DOHH2 (cell line): ENCODE data around the gene RAMACL.
A peak's percentile ranks its signal among the peaks of the same experiment; 100 is the strongest.

Source experiments
- H3F3A ChIP-seq: fragments of 200-600 bp; sonication (generic), shearing (Covaris generic); 2 replicates; pipeline ENCODE4 v1.6.0; 2016; ENCODE audit warnings: antibody characterized with exemption, mild to moderate bottlenecking; ENCODE audit not compliant: control insufficient read depth, insufficient read depth
- H3K27ac ChIP-seq: fragments of 200-600 bp; sonication (generic); 2 replicates; pipeline ENCODE4 v1.5.1; 2014; ENCODE audit warnings: low read depth, mild to moderate bottlenecking, low read length, moderate library complexity
- H3K27me3 ChIP-seq: fragments of 200-600 bp; sonication (generic); 2 replicates; pipeline ENCODE4 v1.6.1; 2014; ENCODE audit warnings: mild to moderate bottlenecking, low read length, mixed read lengths; ENCODE audit not compliant: control insufficient read depth
- H3K36me3 ChIP-seq: fragments of 200-600 bp; sonication (generic); 2 replicates; pipeline ENCODE4 v1.6.1; 2014; ENCODE audit warnings: mild to moderate bottlenecking, low read length, moderate library complexity, mixed read lengths; ENCODE audit not compliant: control insufficient read depth
- H3K4me1 ChIP-seq: fragments of 200-600 bp; sonication (generic); 2 replicates; pipeline ENCODE4 v1.6.1; 2014; ENCODE audit warnings: mild to moderate bottlenecking, low read length, mixed read lengths; ENCODE audit not compliant: control insufficient read depth
- H3K4me2 ChIP-seq: fragments of 200-600 bp; sonication (generic); 2 replicates; pipeline ENCODE4 v1.6.0; 2014; ENCODE audit warnings: mild to moderate bottlenecking, low read length, moderate library complexity
- H3K4me3 ChIP-seq: fragments of 200-600 bp; sonication (generic); 2 replicates; pipeline ENCODE4 v1.5.1; 2014; ENCODE audit warnings: mild to moderate bottlenecking, low read length, mixed read lengths
- H3K79me2 ChIP-seq: fragments of 200-600 bp; sonication (generic); 2 replicates; pipeline ENCODE4 v1.6.1; 2014; ENCODE audit warnings: mild to moderate bottlenecking, low read length, mixed read lengths; ENCODE audit not compliant: control insufficient read depth
- H3K9me2 ChIP-seq: fragments of 200-600 bp; sonication (generic); replicated peaks from 2 replicates; pipeline ENCODE4 v1.6.1; 2014; ENCODE audit warnings: mild to moderate bottlenecking, low read length, mixed read lengths; ENCODE audit not compliant: control insufficient read depth
- H3K9me3 ChIP-seq: fragments of 200-600 bp; sonication (generic); 2 replicates; pipeline ENCODE4 v1.6.1; 2014; ENCODE audit warnings: antibody characterized with exemption, low read length, mixed read lengths; ENCODE audit not compliant: control insufficient read depth, insufficient read depth
- H4K20me1 ChIP-seq: fragments of 200-600 bp; sonication (generic); 2 replicates; pipeline ENCODE4 v1.6.0; 2014; ENCODE audit warnings: low read depth, mild to moderate bottlenecking, antibody characterized with exemption, low read length, moderate library complexity; ENCODE audit not compliant: control insufficient read depth, insufficient read depth
- EZH2phosphoT487 ChIP-seq: fragments of 200-600 bp; sonication (generic); IDR thresholded peaks from 2 replicates; pipeline ENCODE4 v1.6.1; 2017; ENCODE audit warnings: borderline replicate concordance, mild to moderate bottlenecking, antibody characterized with exemption, low read length, moderate library complexity, mixed read lengths
- TF ChIP-seq, protein P1 (sequence below): fragments of 200-600 bp; sonication (generic); IDR thresholded peaks from one replicate; pipeline ENCODE4 v1.5.1; 2014; ENCODE audit warnings: antibody characterized with exemption, mild to moderate bottlenecking, low read depth, low read length; ENCODE audit not compliant: poor library complexity, severe bottlenecking

Gene RAMACL

DNA sequence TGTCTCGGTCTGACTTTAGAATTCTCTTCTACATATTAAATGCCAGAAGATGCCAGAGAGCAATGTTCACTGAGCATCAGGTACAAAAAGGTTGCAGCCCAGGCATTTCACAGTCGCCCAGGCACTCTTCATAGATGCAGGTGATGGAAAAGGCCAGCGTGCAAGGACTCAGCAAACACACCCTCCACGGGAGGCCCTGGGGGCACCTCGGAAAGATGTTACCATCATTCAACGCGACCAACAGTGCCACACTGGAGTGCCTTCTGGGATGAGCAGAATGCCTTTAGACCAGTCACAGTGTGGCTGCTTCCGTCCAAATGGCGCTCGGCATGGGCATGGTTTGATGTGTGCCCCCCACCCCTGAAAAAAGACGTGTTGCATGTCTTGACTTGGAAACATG lies 4.5 kb upstream of the RAMACL start:
- Histone ChIP-seq H3F3A (peaks cover 26% of the 10 kb centered on the region), H3K27ac (no peak overlapping the region), H3K4me3 (no peak overlapping the region), H3K9me3 (no peaks in the 10 kb centered on the region), H4K20me1 (no peaks in the 10 kb centered on the region), H3K4me1 (peaks cover 40% of the 10 kb centered on the region), H3K27me3 (no peaks in the 10 kb centered on the region), H3K9me2 (no peaks in the 10 kb centered on the region), H3K4me2 (no peak overlapping the region), H3K79me2 (no peaks in the 10 kb centered on the region), H3K36me3 (no peaks in the 10 kb centered on the region)
- TF ChIP-seq, protein P1, sequence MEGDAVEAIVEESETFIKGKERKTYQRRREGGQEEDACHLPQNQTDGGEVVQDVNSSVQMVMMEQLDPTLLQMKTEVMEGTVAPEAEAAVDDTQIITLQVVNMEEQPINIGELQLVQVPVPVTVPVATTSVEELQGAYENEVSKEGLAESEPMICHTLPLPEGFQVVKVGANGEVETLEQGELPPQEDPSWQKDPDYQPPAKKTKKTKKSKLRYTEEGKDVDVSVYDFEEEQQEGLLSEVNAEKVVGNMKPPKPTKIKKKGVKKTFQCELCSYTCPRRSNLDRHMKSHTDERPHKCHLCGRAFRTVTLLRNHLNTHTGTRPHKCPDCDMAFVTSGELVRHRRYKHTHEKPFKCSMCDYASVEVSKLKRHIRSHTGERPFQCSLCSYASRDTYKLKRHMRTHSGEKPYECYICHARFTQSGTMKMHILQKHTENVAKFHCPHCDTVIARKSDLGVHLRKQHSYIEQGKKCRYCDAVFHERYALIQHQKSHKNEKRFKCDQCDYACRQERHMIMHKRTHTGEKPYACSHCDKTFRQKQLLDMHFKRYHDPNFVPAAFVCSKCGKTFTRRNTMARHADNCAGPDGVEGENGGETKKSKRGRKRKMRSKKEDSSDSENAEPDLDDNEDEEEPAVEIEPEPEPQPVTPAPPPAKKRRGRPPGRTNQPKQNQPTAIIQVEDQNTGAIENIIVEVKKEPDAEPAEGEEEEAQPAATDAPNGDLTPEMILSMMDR = no peak
- no peak for TF ChIP-seq EZH2phosphoT487

DNA sequence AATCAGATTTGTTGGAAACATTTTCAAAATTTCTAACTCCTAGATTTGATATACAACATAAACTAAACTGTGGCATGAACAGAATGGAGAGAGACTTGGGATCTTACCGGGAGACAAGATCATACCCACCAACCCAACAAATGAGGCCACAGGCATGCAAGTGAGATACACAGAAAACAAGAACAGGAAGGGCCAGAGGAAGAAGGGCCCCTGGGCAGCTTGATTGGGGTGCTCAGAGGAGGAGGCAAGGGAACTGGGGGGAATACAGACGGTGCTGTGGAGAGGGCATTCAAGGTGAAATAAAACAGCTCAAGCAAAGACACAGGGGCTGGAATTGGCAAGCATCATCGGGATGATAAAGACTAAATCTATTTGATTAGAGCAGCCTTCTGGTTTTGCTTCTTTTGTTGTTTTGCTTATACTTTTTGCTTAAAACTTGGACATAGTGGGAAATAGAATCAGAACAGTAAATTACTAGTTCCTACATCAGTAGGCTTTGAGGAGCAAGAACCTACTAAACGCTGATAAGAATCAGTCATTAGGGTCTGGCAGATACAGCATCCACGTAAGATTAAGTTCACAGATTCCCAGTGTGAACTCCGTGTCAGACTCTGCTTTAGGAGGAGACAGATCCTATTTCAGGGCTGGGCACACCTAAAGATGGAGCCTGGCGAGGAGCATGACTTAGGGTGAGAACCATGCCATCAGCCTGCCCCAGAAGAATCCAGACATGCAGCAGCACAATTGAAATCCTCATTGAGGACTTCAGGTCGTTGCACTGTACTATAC lies 3.5 kb upstream of the RAMACL start:
- H4K20me1 ChIP-seq = no peaks in the 10 kb centered on the region
- no peaks in the 10 kb centered on the region for H3K79me2 ChIP-seq
- no peaks in the 10 kb centered on the region for H3K9me2 ChIP-seq
- H3F3A ChIP-seq = peaks cover 26% of the 10 kb centered on the region
- H3K4me2 ChIP-seq = peak overlapping the region; percentile 91
- H3K4me1 ChIP-seq = peaks cover 40% of the 10 kb centered on the region
- no peak for TF ChIP-seq EZH2phosphoT487
- TF ChIP-seq, protein P1 = no peak
- H3K9me3 ChIP-seq = no peaks in the 10 kb centered on the region
- no peaks in the 10 kb centered on the region for H3K36me3 ChIP-seq
- no peaks in the 10 kb centered on the region for H3K27me3 ChIP-seq
- H3K27ac ChIP-seq = peak overlapping the region; percentile 98
- H3K4me3 ChIP-seq = peak overlapping the region; percentile 69

DNA sequence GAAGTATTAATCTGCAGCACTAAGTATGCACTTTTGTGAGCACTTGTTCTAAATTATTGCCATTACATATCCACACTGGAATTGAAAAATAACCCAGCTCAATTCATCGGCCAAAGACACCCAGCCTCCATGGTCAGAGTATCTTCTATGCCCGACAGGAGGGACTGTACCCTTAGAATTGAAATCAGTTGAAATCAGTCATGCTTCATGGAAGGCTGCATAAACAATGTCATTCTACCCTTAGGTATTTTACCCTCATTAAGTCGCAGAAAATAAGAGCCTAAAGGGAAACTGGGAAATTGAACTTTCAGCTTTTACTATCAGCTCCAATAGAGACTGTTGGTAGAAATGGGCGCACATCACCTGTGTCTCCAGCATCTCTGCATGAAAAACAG lies 2.9 kb upstream of the RAMACL start:
- Histone ChIP-seq H3K4me1 (peaks cover 40% of the 10 kb centered on the region), H3K27me3 (no peaks in the 10 kb centered on the region), H3K4me2 (peak overlapping the region; percentile 91), H3K9me2 (no peaks in the 10 kb centered on the region), H3K36me3 (no peaks in the 10 kb centered on the region), H4K20me1 (no peaks in the 10 kb centered on the region), H3K79me2 (no peaks in the 10 kb centered on the region), H3K9me3 (no peaks in the 10 kb centered on the region), H3K4me3 (peak overlapping the region; percentile 69), H3K27ac (peak overlapping the region; percentile 98), H3F3A (peaks cover 26% of the 10 kb centered on the region)
- TF ChIP-seq EZH2phosphoT487 = no peak
- TF ChIP-seq, protein P1 = no peak
